Upper lobe of left lung (tissue), 6 donors: Measurements from ENCODE around the gene ZNF280C. TPM values are rescaled to one million over a fixed set of nuclear protein-coding genes. Genes with fewer than 3 reads are reported as not detected.

ENCODE experiments used
- ATAC-seq, 2 donors: fragments of 200-7000 bp; cut with Tn5 transposase; one replicate each; pipeline ENCODE4 v1.9.1; 2022; ENCODE audit warnings: mild to moderate bottlenecking in 2 of 2, moderate library complexity in 2 of 2; ENCODE audit not compliant: low FRiP score in 2 of 2
- DNase-seq, 2 donors: peaks; one replicate each; pipeline ENCODE4 v3.0.0-alpha.2; 2019 to 2020
- H3K27ac ChIP-seq, 4 donors: fragments of 200-600 bp; sonication (generic); one replicate each; pipeline ENCODE4 v1.5.1; 2016 to 2019
- H3K27me3 ChIP-seq, 4 donors: fragments of 200-600 bp; sonication (generic); one replicate each; pipeline ENCODE4 v1.5.1; 2017 to 2019
- H3K36me3 ChIP-seq, 4 donors: fragments of 200-600 bp; sonication (generic); one replicate each; pipeline ENCODE4 v1.5.1; 2016 to 2019
- H3K4me1 ChIP-seq, 4 donors: fragments of 200-600 bp; sonication (generic); one replicate each; pipeline ENCODE4 v1.5.1; 2018 to 2019
- H3K4me3 ChIP-seq, 4 donors: fragments of 200-600 bp; sonication (generic); one replicate each; pipeline ENCODE4 v1.5.1; 2017 to 2019; ENCODE audit warnings: mild to moderate bottlenecking in 2 of 4, moderate library complexity in 1 of 4
- H3K9me3 ChIP-seq, 4 donors: fragments of 200-600 bp; sonication (generic); one replicate each; pipeline ENCODE4 v1.5.1; 2018 to 2019
- CTCF ChIP-seq, 6 experiments: fragments of 450-650 bp in 4 of 6; fragments of 200-600 bp in 2 of 6; sonication (generic) in 2 of 6; IDR thresholded peaks; one replicate each; pipeline ENCODE4 v1.5.1; 2016 to 2019; ENCODE audit warnings: antibody characterized with exemption in 6 of 6
- EP300 ChIP-seq, 4 donors: sonication (generic); formaldehyde crosslinking; IDR thresholded peaks; one replicate each; pipeline ENCODE4 v1.5.1; 2017; ENCODE audit warnings: antibody characterized with exemption in 4 of 4, control low read depth in 2 of 4
- POLR2A ChIP-seq, 4 donors: fragments of 450-650 bp; IDR thresholded peaks; one replicate each; pipeline ENCODE4 v1.5.1; 2016 to 2017; ENCODE audit warnings: antibody characterized with exemption in 4 of 4, mild to moderate bottlenecking in 2 of 4
- POLR2AphosphoS5 ChIP-seq, 2 donors: sonication (generic); formaldehyde crosslinking; IDR thresholded peaks; one replicate each; pipeline ENCODE4 v1.5.1; 2017; ENCODE audit warnings: antibody characterized with exemption in 2 of 2
- WGBS, 2 donors: methylation state at CpG; one replicate each; pipeline ENCODE4 v1.1.5; 2017 to 2018; 5-methylcytosine and 5-hydroxymethylcytosine counted together
- total RNA-seq, 6 donors: library from RNA; depleted of rRNA in 4 of 6; stranded (reverse); fragments of >200 nt in 4 of 6; gene quantifications; one replicate each; pipeline versions ENCODE4 v1.1.0 to v1.2.1, GENCODE V29; 2016 to 2021
- donor health status: DM: no; HTN: no; CAD: no; lungs with moderate emphysema.
- donor health status: DM: no; HTN: yes; CAD: no; lungs with severe emphysema.

The ZNF280C gene
- total RNA-seq, 6 donors from 2014 or later = 2.8 to 3.8 (median 3.4) TPM

DNA sequence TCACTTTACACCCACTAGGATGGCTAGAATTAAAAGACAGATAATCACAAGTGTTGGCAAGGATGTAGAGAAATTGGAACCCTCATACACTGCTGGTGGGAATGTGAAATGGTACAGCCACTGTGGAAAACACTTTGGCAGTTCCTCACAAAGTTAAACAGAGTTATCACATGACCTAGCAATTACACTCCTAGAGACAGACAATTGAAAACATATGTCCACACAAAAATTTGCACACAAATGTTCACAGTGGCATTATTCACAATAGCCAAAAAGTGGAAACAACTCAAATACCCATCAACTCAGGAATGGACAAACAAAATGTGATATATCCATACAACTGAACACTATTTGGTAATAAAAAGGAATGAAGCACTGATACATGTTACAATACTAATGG is 5.7 kb downstream of the ZNF280C start:
- TF ChIP-seq POLR2A (IDR thresholded peaks at IDR 0.05) = no peak
- no peak for TF ChIP-seq POLR2AphosphoS5 (IDR thresholded peaks at IDR 0.05)
- no peak for TF ChIP-seq EP300 (IDR thresholded peaks at IDR 0.05)
- TF ChIP-seq CTCF (IDR thresholded peaks at IDR 0.05) = no peak
- Histone ChIP-seq H3K36me3 (no peaks in the 10 kb centered on the region), H3K9me3 (no peaks in the 10 kb centered on the region), H3K4me1 (peaks cover 0 to 6% (median 2%) of the 10 kb centered on the region in 4 donors), H3K27me3 (no peaks in the 10 kb centered on the region), H3K4me3 (no peak overlapping the region), H3K27ac (no peak overlapping the region)
- DNase-seq = no peak
- no peak for ATAC-seq

DNA sequence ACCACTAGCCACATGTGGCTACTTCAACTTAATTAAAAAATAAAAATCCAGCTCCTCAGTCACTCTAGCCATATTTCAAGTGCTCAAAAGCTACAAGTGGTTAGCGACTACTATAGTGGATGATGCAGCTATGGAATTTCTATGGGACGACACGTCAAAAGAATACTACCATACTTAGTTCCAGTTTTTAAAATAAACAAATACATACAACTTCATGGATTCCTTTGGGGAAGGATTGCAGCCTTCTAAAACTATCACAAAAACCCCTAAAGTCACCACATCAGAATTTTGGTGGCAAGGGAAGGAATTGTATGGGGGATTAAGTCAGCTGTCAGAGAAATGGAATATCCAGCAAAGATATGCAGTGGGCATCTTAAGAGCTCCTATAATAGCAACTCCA is 6.5 kb downstream of the ZNF280C start:
- DNase-seq (no peak), ATAC-seq (no peak)
- Histone ChIP-seq H3K4me1 (peaks cover 0 to 1% (median under 1%) of the 10 kb centered on the region in 4 donors), H3K4me3 (no peak overlapping the region), H3K27ac (no peak overlapping the region), H3K36me3 (no peaks in the 10 kb centered on the region), H3K27me3 (no peaks in the 10 kb centered on the region), H3K9me3 (no peaks in the 10 kb centered on the region)
- WGBS, 2 donors = 80 to 95% methylated on average over 3 of the region's 3 CpGs
- TF ChIP-seq POLR2A (IDR thresholded peaks at IDR 0.05) (no peak), CTCF (IDR thresholded peaks at IDR 0.05) (no peak), POLR2AphosphoS5 (IDR thresholded peaks at IDR 0.05) (no peak), EP300 (IDR thresholded peaks at IDR 0.05) (no peak)

DNA sequence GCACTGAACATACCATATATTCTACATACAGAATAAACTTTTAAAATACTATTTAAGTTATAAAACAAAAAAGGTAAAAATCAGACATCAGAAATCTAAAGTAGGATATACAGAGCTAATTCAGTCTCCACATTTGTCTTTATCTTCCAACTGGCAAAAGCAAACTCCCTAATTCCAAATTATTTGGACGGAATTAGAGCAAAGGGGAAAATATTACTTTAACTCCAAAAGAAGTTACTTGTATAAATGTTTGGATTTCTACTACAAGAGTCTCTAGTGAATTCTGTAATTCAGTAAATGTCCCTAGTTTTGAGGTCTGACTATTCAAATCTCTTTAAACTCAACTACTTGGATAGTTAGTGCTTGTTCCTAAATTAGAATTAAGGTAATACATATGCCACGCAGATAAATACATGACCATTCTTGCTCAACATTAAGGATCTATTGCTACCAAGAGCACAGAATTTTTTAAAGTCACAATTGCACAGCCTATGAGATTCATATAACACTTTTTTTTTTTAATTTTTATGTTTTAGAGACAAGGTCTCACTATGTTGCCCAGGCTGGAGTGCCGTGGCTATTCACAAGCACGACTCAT is 7.3 kb downstream of the ZNF280C start:
- no peaks in the 10 kb centered on the region for H3K27me3 ChIP-seq
- no peak overlapping the region for H3K4me3 ChIP-seq
- DNase-seq (no peak), ATAC-seq (no peak)
- 87% methylated on average over 4 of the region's 4 CpGs for WGBS, 2 donors
- no peak overlapping the region for H3K27ac ChIP-seq
- no peaks in the 10 kb centered on the region for H3K4me1 ChIP-seq
- no peaks in the 10 kb centered on the region for H3K9me3 ChIP-seq
- H3K36me3 ChIP-seq = no peaks in the 10 kb centered on the region
- no peak for TF ChIP-seq POLR2A (IDR thresholded peaks at IDR 0.05)
- no peak for TF ChIP-seq EP300 (IDR thresholded peaks at IDR 0.05)
- no peak for TF ChIP-seq POLR2AphosphoS5 (IDR thresholded peaks at IDR 0.05)
- TF ChIP-seq CTCF (IDR thresholded peaks at IDR 0.05) = no peak

DNA sequence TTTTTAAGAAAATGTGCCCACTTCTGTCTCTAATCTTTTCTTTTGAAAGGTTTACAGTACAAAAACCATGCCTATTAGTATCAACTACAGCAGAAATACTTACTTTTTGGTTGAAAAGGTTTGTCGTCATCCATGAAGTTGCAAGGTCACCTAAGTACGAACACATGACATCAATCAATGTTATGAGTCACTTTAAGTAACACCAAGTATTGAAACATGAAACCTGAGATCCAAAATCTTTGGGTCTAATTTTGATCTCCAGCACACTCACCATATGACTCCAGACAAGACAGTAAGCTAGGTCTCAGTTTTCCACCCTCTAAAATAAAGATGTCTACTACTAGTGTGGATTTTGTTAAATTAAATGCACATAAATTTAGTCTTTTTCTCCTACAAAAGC is 8.4 kb downstream of the ZNF280C start:
- no peak for DNase-seq
- Histone ChIP-seq H3K36me3 (no peaks in the 10 kb centered on the region), H3K9me3 (no peaks in the 10 kb centered on the region), H3K4me3 (no peak overlapping the region), H3K4me1 (no peaks in the 10 kb centered on the region), H3K27me3 (no peaks in the 10 kb centered on the region), H3K27ac (no peak overlapping the region)
- ATAC-seq = no peak
- 87 to 96% methylated on average over 2 of the region's 2 CpGs for WGBS, 2 donors
- no peak for TF ChIP-seq EP300 (IDR thresholded peaks at IDR 0.05)
- TF ChIP-seq POLR2AphosphoS5 (IDR thresholded peaks at IDR 0.05) = no peak
- TF ChIP-seq CTCF (IDR thresholded peaks at IDR 0.05) = no peak
- no peak for TF ChIP-seq POLR2A (IDR thresholded peaks at IDR 0.05)

- no peak overlapping the region for H3K27ac ChIP-seq
- no peak overlapping the region for H3K4me3 ChIP-seq
- H3K4me1 ChIP-seq = no peaks in the 10 kb centered on the region
- no peaks in the 10 kb centered on the region for H3K36me3 ChIP-seq
- TF ChIP-seq POLR2A (IDR thresholded peaks at IDR 0.05) (no peak), CTCF (IDR thresholded peaks at IDR 0.05) (no peak), EP300 (IDR thresholded peaks at IDR 0.05) (no peak), POLR2AphosphoS5 (IDR thresholded peaks at IDR 0.05) (no peak)
- DNase-seq (no peak), ATAC-seq (no peak)
- H3K27me3 ChIP-seq = no peaks in the 10 kb centered on the region
- no peaks in the 10 kb centered on the region for H3K9me3 ChIP-seq
Measured at GRCh38 chrX:130253916-130254315, 14.8 kb downstream of the ZNF280C start.
